SK-N-SH treated with all-trans-retinoic acid at 6 μM for 48 hours (cell line): ENCODE measurements around the gene TAX1BP1.

Source experiments
- ATAC-seq: fragments of 200-7000 bp; cut with Tn5 transposase; 3 replicates; pipeline ENCODE4 v1.9.1; 2020; ENCODE audit warnings: mild to moderate bottlenecking, moderate library complexity
- ARNTL ChIP-seq: fragments of 450-650 bp; formaldehyde crosslinking; IDR thresholded peaks from 2 replicates; pipeline ENCODE4 v1.5.0; 2020; ENCODE audit warnings: low read depth, mild to moderate bottlenecking, moderate library complexity, borderline replicate concordance
- BACH2 ChIP-seq: fragments of 250-450 bp; sonication (Bioruptor Pico); IDR thresholded peaks from 2 replicates; pipeline ENCODE4 v1.9.0; 2021; ENCODE audit warnings: mild to moderate bottlenecking, borderline replicate concordance
- CSDC2 ChIP-seq: fragments of 250-450 bp; sonication (Bioruptor Pico); IDR thresholded peaks from 2 replicates; pipeline ENCODE4 v1.5.0; 2020; ENCODE audit warnings: mild to moderate bottlenecking, moderate library complexity
- ESRRG ChIP-seq: fragments of 250-450 bp; sonication (Bioruptor Pico); IDR thresholded peaks from 2 replicates; pipeline ENCODE4 v1.6.1; 2021; ENCODE audit warnings: mild to moderate bottlenecking
- GLIS3 ChIP-seq: fragments of 250-450 bp; sonication (Bioruptor Pico); IDR thresholded peaks from 2 replicates; pipeline ENCODE4 v1.5.0; 2020; ENCODE audit warnings: mild to moderate bottlenecking, moderate library complexity
- ISL1 ChIP-seq: fragments of 250-450 bp; sonication (Bioruptor Pico); IDR thresholded peaks from 2 replicates; pipeline ENCODE4 v2.1.2; 2022; ENCODE audit warnings: mild to moderate bottlenecking, moderate library complexity
- OSR1 ChIP-seq: fragments of 250-450 bp; sonication (Bioruptor Pico); IDR thresholded peaks from 2 replicates; pipeline ENCODE4 v1.8.0; 2022; ENCODE audit warnings: moderate library complexity, mild to moderate bottlenecking, inconsistent platforms
- PPARA ChIP-seq: fragments of 250-450 bp; sonication (Bioruptor Pico); IDR thresholded peaks from 2 replicates; pipeline ENCODE4 v1.5.0; 2020; ENCODE audit warnings: mild to moderate bottlenecking, borderline replicate concordance
- RARB ChIP-seq: fragments of 250-450 bp; sonication (Bioruptor Pico); IDR thresholded peaks from 2 replicates; pipeline ENCODE4 v1.8.0; 2021; ENCODE audit warnings: mild to moderate bottlenecking, moderate library complexity
- SNAI2 ChIP-seq: fragments of 250-450 bp; sonication (Bioruptor Pico); IDR thresholded peaks from 2 replicates; pipeline ENCODE4 v1.5.0; 2020; ENCODE audit warnings: mild to moderate bottlenecking, moderate library complexity
- TCF4 ChIP-seq: fragments of 250-450 bp; sonication (Bioruptor Pico); IDR thresholded peaks from 2 replicates; pipeline ENCODE4 v1.8.0; 2021; ENCODE audit warnings: mild to moderate bottlenecking, moderate library complexity, borderline replicate concordance
- TOX ChIP-seq: fragments of 250-450 bp; sonication (Bioruptor Pico); IDR thresholded peaks from 2 replicates; pipeline ENCODE4 v1.8.0; 2021; ENCODE audit warnings: mild to moderate bottlenecking, moderate library complexity, borderline replicate concordance
- ZC3H10 ChIP-seq: fragments of 250-450 bp; sonication (Bioruptor Pico); IDR thresholded peaks from 2 replicates; pipeline ENCODE4 v1.5.1; 2021; ENCODE audit warnings: mild to moderate bottlenecking, moderate library complexity
- ZNF565 ChIP-seq: fragments of 450-650 bp; formaldehyde crosslinking; conservative IDR thresholded peaks from 2 replicates; pipeline ENCODE4 v1.5.0; 2020; ENCODE audit warnings: low read depth, mild to moderate bottlenecking, moderate library complexity
- ZNF70 ChIP-seq: fragments of 450-650 bp; formaldehyde crosslinking; IDR thresholded peaks from 2 replicates; pipeline ENCODE4 v1.5.0; 2020; ENCODE audit warnings: mild to moderate bottlenecking, moderate library complexity
- ZNF8 ChIP-seq: fragments of 450-650 bp; formaldehyde crosslinking; IDR thresholded peaks from 2 replicates; pipeline ENCODE4 v1.5.0; 2020; ENCODE audit warnings: mild to moderate bottlenecking, moderate library complexity
- TF ChIP-seq, protein P1 (sequence below): fragments of 250-450 bp; sonication (Bioruptor Pico); IDR thresholded peaks from 2 replicates; pipeline ENCODE4 v1.5.1; 2020; ENCODE audit warnings: low read depth, mild to moderate bottlenecking, moderate library complexity
- TF ChIP-seq, protein P2 (sequence below): fragments of 250-450 bp; sonication (Bioruptor Pico); IDR thresholded peaks from 2 replicates; pipeline ENCODE4 v1.8.0; 2021; ENCODE audit warnings: low read depth, mild to moderate bottlenecking, moderate library complexity, borderline replicate concordance
- TF ChIP-seq, protein P3 (sequence below): fragments of 250-450 bp; sonication (Bioruptor Pico); IDR thresholded peaks from 2 replicates; pipeline ENCODE4 v1.5.1; 2021; ENCODE audit warnings: mild to moderate bottlenecking, moderate library complexity
- TF ChIP-seq, protein P4 (sequence below): fragments of 250-450 bp; sonication (Bioruptor Pico); IDR thresholded peaks from 2 replicates; pipeline ENCODE4 v1.8.0; 2020; ENCODE audit warnings: mild to moderate bottlenecking, moderate library complexity, borderline replicate concordance
- TF ChIP-seq, protein P5 (sequence below): fragments of 250-450 bp; sonication (Bioruptor Pico); IDR thresholded peaks from 2 replicates; pipeline ENCODE4 v1.5.0; 2020; ENCODE audit warnings: mild to moderate bottlenecking, moderate library complexity

TAX1BP1 gene

DNA sequence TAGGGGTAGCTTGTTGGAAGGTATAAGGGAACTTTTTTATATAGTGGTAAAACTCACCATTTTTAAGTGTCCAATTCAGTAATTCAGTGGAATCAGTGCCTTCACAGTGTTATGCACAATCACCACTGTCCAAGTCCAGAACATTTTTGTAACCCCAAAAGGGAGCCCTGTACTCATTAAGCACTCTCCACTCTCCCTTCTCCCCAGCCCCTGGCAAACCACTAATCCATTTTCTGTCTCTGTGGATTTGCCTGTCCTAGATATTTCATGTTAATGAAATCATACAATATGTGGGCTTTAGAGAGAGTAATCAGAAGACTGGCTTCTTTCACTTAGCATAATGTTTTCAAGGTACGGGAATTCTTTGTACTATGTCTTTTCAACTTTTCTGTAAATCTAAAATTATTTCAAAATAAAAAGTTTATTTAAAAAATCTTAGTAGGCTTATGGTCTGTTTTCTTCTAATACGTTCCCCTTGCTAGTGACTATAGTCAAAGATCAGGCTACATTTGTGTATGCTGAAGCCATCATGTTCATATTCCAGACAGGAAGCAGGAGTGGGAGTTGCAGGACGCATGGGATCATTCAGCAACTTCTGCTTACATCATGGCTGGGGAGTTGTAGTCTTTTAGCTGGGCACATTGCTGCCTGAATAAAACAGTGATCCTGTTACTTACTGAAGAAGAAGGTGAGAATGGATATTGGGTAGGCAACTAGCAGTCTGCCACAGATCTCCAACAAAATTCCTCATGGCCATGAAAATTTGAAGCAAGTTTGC lies 35.4 kb upstream of the TAX1BP1 start:
- no peak for TF ChIP-seq ZNF565 (CRISPR knock-in tag)
- TF ChIP-seq ZNF70 (CRISPR knock-in tag): no peak
- no peak for TF ChIP-seq GLIS3
- no peak for TF ChIP-seq TCF4
- no peak for TF ChIP-seq ZNF8 (CRISPR knock-in tag)
- no peak for ATAC-seq

DNA sequence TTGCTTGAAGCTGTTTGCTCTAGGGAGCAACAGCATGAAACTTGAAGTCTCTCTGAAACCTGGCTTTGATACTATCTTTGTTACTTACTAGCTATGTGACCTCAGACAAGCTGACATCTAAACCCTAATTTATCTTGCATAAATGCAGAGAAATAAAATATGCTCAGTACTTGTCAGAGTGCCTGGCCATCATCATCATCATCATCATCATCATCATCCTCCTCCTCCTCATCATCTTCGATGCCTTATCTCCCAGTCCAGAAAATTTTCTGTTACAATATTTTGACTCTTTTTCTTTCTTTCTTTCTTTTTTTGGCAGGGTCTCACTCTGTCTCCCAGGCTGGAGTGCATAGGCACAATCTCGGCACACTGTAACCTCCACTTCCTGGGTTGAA lies 34.8 kb upstream of the TAX1BP1 start:
- no peak for ATAC-seq
- TF ChIP-seq SNAI2 (CRISPR knock-in tag) (no peak), ESRRG (CRISPR knock-in tag) (no peak), CSDC2 (CRISPR knock-in tag) (no peak), PPARA (no peak), TCF4 (no peak), TOX (CRISPR knock-in tag) (no peak), RARB (CRISPR knock-in tag) (no peak), OSR1 (CRISPR knock-in tag) (no peak), ZNF8 (CRISPR knock-in tag) (no peak), BACH2 (CRISPR knock-in tag) (no peak), ZNF70 (CRISPR knock-in tag) (no peak), ISL1 (CRISPR knock-in tag) (no peak), ARNTL (CRISPR knock-in tag) (no peak), ZC3H10 (CRISPR knock-in tag) (no peak), ZNF565 (CRISPR knock-in tag) (no peak)
- TF ChIP-seq, protein P1, sequence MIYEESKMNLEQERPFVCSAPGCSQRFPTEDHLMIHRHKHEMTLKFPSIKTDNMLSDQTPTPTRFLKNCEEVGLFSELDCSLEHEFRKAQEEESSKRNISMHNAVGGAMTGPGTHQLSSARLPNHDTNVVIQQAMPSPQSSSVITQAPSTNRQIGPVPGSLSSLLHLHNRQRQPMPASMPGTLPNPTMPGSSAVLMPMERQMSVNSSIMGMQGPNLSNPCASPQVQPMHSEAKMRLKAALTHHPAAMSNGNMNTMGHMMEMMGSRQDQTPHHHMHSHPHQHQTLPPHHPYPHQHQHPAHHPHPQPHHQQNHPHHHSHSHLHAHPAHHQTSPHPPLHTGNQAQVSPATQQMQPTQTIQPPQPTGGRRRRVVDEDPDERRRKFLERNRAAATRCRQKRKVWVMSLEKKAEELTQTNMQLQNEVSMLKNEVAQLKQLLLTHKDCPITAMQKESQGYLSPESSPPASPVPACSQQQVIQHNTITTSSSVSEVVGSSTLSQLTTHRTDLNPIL (CRISPR knock-in tag): no peak
- TF ChIP-seq, protein P2, sequence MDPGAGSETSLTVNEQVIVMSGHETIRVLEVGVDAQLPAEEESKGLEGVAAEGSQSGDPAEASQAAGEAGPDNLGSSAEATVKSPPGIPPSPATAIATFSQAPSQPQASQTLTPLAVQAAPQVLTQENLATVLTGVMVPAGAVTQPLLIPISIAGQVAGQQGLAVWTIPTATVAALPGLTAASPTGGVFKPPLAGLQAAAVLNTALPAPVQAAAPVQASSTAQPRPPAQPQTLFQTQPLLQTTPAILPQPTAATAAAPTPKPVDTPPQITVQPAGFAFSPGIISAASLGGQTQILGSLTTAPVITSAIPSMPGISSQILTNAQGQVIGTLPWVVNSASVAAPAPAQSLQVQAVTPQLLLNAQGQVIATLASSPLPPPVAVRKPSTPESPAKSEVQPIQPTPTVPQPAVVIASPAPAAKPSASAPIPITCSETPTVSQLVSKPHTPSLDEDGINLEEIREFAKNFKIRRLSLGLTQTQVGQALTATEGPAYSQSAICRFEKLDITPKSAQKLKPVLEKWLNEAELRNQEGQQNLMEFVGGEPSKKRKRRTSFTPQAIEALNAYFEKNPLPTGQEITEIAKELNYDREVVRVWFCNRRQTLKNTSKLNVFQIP: no peak
- TF ChIP-seq, protein P3, sequence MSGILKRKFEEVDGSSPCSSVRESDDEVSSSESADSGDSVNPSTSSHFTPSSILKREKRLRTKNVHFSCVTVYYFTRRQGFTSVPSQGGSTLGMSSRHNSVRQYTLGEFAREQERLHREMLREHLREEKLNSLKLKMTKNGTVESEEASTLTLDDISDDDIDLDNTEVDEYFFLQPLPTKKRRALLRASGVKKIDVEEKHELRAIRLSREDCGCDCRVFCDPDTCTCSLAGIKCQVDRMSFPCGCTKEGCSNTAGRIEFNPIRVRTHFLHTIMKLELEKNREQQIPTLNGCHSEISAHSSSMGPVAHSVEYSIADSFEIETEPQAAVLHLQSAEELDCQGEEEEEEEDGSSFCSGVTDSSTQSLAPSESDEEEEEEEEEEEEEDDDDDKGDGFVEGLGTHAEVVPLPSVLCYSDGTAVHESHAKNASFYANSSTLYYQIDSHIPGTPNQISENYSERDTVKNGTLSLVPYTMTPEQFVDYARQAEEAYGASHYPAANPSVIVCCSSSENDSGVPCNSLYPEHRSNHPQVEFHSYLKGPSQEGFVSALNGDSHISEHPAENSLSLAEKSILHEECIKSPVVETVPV (CRISPR knock-in tag): no peak
- TF ChIP-seq, protein P4, sequence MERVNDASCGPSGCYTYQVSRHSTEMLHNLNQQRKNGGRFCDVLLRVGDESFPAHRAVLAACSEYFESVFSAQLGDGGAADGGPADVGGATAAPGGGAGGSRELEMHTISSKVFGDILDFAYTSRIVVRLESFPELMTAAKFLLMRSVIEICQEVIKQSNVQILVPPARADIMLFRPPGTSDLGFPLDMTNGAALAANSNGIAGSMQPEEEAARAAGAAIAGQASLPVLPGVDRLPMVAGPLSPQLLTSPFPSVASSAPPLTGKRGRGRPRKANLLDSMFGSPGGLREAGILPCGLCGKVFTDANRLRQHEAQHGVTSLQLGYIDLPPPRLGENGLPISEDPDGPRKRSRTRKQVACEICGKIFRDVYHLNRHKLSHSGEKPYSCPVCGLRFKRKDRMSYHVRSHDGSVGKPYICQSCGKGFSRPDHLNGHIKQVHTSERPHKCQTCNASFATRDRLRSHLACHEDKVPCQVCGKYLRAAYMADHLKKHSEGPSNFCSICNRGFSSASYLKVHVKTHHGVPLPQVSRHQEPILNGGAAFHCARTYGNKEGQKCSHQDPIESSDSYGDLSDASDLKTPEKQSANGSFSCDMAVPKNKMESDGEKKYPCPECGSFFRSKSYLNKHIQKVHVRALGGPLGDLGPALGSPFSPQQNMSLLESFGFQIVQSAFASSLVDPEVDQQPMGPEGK (CRISPR knock-in tag): no peak
- TF ChIP-seq, protein P5, sequence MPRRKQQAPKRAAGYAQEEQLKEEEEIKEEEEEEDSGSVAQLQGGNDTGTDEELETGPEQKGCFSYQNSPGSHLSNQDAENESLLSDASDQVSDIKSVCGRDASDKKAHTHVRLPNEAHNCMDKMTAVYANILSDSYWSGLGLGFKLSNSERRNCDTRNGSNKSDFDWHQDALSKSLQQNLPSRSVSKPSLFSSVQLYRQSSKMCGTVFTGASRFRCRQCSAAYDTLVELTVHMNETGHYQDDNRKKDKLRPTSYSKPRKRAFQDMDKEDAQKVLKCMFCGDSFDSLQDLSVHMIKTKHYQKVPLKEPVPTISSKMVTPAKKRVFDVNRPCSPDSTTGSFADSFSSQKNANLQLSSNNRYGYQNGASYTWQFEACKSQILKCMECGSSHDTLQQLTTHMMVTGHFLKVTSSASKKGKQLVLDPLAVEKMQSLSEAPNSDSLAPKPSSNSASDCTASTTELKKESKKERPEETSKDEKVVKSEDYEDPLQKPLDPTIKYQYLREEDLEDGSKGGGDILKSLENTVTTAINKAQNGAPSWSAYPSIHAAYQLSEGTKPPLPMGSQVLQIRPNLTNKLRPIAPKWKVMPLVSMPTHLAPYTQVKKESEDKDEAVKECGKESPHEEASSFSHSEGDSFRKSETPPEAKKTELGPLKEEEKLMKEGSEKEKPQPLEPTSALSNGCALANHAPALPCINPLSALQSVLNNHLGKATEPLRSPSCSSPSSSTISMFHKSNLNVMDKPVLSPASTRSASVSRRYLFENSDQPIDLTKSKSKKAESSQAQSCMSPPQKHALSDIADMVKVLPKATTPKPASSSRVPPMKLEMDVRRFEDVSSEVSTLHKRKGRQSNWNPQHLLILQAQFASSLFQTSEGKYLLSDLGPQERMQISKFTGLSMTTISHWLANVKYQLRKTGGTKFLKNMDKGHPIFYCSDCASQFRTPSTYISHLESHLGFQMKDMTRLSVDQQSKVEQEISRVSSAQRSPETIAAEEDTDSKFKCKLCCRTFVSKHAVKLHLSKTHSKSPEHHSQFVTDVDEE (CRISPR knock-in tag): no peak
- TF ChIP-seq, all 23 proteins: peak for 0

DNA sequence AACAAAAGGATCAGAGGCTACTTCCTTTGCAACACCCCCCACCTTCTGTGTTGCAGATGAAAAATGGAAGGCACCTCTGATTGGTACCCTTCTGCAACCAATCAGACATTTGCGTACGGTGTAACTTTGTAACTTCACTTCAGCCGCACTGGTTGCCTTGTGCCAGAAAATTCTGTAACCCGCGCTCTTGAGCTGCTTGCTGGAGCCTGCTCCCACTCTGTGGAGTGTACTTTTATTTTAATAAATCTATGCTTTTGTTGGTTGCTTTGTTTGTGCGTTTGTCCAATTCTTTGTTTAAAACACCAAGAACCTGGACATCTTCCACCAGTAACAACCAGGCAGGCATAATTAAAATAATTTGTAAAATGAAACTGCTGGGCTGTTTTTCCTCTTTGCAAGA lies 31.5 kb upstream of the TAX1BP1 start:
- no peak for TF ChIP-seq ZNF70 (CRISPR knock-in tag)
- TF ChIP-seq ARNTL (CRISPR knock-in tag): no peak
- no peak for TF ChIP-seq TCF4
- no peak for TF ChIP-seq OSR1 (CRISPR knock-in tag)
- no peak for TF ChIP-seq SNAI2 (CRISPR knock-in tag)
- TF ChIP-seq, protein P5 (CRISPR knock-in tag): no peak
- TF ChIP-seq, all 23 proteins: peak for 0
- ATAC-seq: no peak
